SK-N-SH (cell line): ENCODE measurements around the gene UBE2D2. TPM values are rescaled to one million over a fixed set of nuclear protein-coding genes. Genes with fewer than 3 reads are reported as not detected.
A peak's percentile ranks its signal among the peaks of the same experiment; 100 is the strongest.
"Not testable (repeated sequence)": the region's sequence is repeated elsewhere in the genome, so short reads cannot be mapped to it uniquely, and the experiment has no call there.

Experiments used
- CTCF ChIA-PET: fragments of 300-600, 350-600 bp; formaldehyde crosslinking; extraction: SDS; loops from one replicate; lab custom pipeline; 2021; lab: Yijun Ruan, JAX
- POLR2A ChIA-PET: fragments of 350-600 bp; sonication (Branson Sonifier 250); formaldehyde crosslinking; extraction: SDS; loops from one replicate; lab custom pipeline; 2020; ENCODE audit warnings: antibody characterized with exemption, inconsistent platforms; lab: Yijun Ruan, JAX
- DNase-seq: peaks from one replicate; pipeline ENCODE4 v3.0.0; 2012
- H2AFZ ChIP-seq: fragments of 200-600 bp; sonication (generic); 2 replicates; pipeline ENCODE4 v1.8.1; 2016; ENCODE audit warnings: antibody characterized with exemption, mild to moderate bottlenecking, low read depth
- H3F3A ChIP-seq: fragments of 200-600 bp; sonication (generic); replicated peaks from 2 replicates; pipeline ENCODE3; 2016; ENCODE audit warnings: antibody characterized with exemption, mild to moderate bottlenecking; ENCODE audit not compliant: insufficient read depth
- H3K27ac ChIP-seq, 2 experiments: fragments of 200-500 bp in 1 of 2; fragments of 200-600 bp in 1 of 2; sonication (Bioruptor generic) in 1 of 2; sonication (generic), shearing (Covaris generic) in 1 of 2; 2 replicates each; pipeline versions ENCODE4 v1.5.1 to v1.6.1; 2014 to 2016; ENCODE audit warnings: low read depth in 2 of 2, inconsistent platforms in 1 of 2, low read length in 1 of 2, mild to moderate bottlenecking in 1 of 2, mixed read lengths in 1 of 2
- H3K27me3 ChIP-seq: fragments of 200-600 bp; sonication (generic), shearing (Covaris generic); 2 replicates; pipeline ENCODE4 v1.6.1; 2016; ENCODE audit warnings: mixed run types; ENCODE audit not compliant: insufficient read depth
- H3K36me3 ChIP-seq, 2 experiments: fragments of 200-500 bp in 1 of 2; fragments of 200-600 bp in 1 of 2; sonication (Bioruptor generic) in 1 of 2; sonication (generic) in 1 of 2; replicated peaks in 1 of 2; 2 replicates each; pipeline versions ENCODE3 to v1.5.1; 2014 to 2016; ENCODE audit warnings: low read length in 1 of 2, mild to moderate bottlenecking in 1 of 2; ENCODE audit not compliant: insufficient read depth in 2 of 2, control insufficient read depth in 1 of 2
- H3K4me1 ChIP-seq, 2 experiments: fragments of 200-500 bp in 1 of 2; fragments of 200-600 bp in 1 of 2; sonication (Bioruptor generic) in 1 of 2; sonication (generic), shearing (Covaris generic) in 1 of 2; 2 replicates each; pipeline versions ENCODE4 v1.5.1 to v1.6.1; 2014 to 2016; ENCODE audit warnings: low read depth in 1 of 2, low read length in 1 of 2, mixed run types in 1 of 2; ENCODE audit not compliant: insufficient read depth in 2 of 2, control insufficient read depth in 1 of 2
- H3K4me2 ChIP-seq: fragments of 200-600 bp; sonication (generic), shearing (Covaris generic); 2 replicates; pipeline ENCODE4 v1.6.1; 2017; ENCODE audit warnings: mixed run types
- H3K4me3 ChIP-seq, 2 experiments: fragments of 200-500 bp in 1 of 2; fragments of 200-600 bp in 1 of 2; sonication (Bioruptor generic) in 1 of 2; sonication (generic), shearing (Covaris generic) in 1 of 2; 2 replicates each; pipeline versions ENCODE4 v1.5.1 to v1.8.1; 2014 to 2016; ENCODE audit warnings: low read depth in 2 of 2, inconsistent platforms in 1 of 2, low read length in 1 of 2, mild to moderate bottlenecking in 1 of 2, mixed read lengths in 1 of 2, moderate library complexity in 1 of 2
- H3K79me2 ChIP-seq: fragments of 200-600 bp; sonication (generic); 2 replicates; pipeline ENCODE4 v1.8.1; 2017; ENCODE audit warnings: mild to moderate bottlenecking; ENCODE audit not compliant: insufficient read depth
- H3K9ac ChIP-seq: fragments of 200-600 bp; sonication (generic); 2 replicates; pipeline ENCODE4 v1.6.1; 2017; ENCODE audit warnings: mixed run types
- H3K9me2 ChIP-seq: fragments of 200-600 bp; sonication (generic); 2 replicates; pipeline ENCODE4 v1.6.1; 2017; ENCODE audit warnings: mixed run types
- H3K9me3 ChIP-seq: fragments of 200-600 bp; sonication (generic); 2 replicates; pipeline ENCODE4 v1.6.1; 2017; ENCODE audit warnings: mixed run types, mild to moderate bottlenecking, moderate library complexity
- H4K20me1 ChIP-seq: fragments of 200-600 bp; sonication (generic); 2 replicates; pipeline ENCODE4 v1.6.1; 2017; ENCODE audit warnings: mild to moderate bottlenecking, mixed run types; ENCODE audit not compliant: insufficient read depth
- CTCF ChIP-seq: fragments of 200-600 bp; sonication (generic); IDR thresholded peaks from 2 replicates; pipeline ENCODE4 v1.6.1; 2017; ENCODE audit warnings: antibody characterized with exemption, mild to moderate bottlenecking, moderate library complexity
- EP300 ChIP-seq, 2 experiments: IDR thresholded peaks; 2 replicates each; pipeline versions ENCODE4 v1.4.0 to v1.6.1; 2012; ENCODE audit warnings: borderline replicate concordance in 1 of 2, low read depth in 1 of 2, low read length in 1 of 2
- MAX ChIP-seq: IDR thresholded peaks from 2 replicates; pipeline ENCODE4 v1.4.0; 2012; ENCODE audit warnings: low read depth
- MXI1 ChIP-seq: IDR thresholded peaks from 2 replicates; pipeline ENCODE4 v1.6.1; 2012; ENCODE audit warnings: mild to moderate bottlenecking, low read depth, low read length, improper control_type of control experiment
- NRF1 ChIP-seq: IDR thresholded peaks from 2 replicates; pipeline ENCODE4 v1.6.1; 2012; ENCODE audit warnings: low read depth, mild to moderate bottlenecking, low read length
- RAD21 ChIP-seq: IDR thresholded peaks from 2 replicates; pipeline ENCODE4 v1.6.1; 2012; ENCODE audit warnings: mild to moderate bottlenecking, low read length
- SMC3 ChIP-seq: IDR thresholded peaks from 2 replicates; pipeline ENCODE4 v1.6.1; 2012; ENCODE audit warnings: low read depth, low read length, improper control_type of control experiment
- USF2 ChIP-seq: fragments of 150-350 bp; IDR thresholded peaks from 2 replicates; pipeline ENCODE4 v1.6.1; 2017; ENCODE audit warnings: antibody characterized with exemption, low read length, low read depth, borderline replicate concordance
- whole genome bisulfite sequencing: methylation state at CpG from one replicate; pipeline ENCODE4 v1.1.6; 2017; ENCODE audit warnings: low lambda C conversion rate; 5-methylcytosine and 5-hydroxymethylcytosine counted together
- polyA plus RNA-seq, 3 experiments: library from polyadenylated mRNA; depleted of rRNA; stranded (reverse); fragments of >200 nt; gene quantifications; 2 replicates each; pipeline ENCODE4 v1.2.3, GENCODE V29; 2012
- TF ChIP-seq, protein P1 (sequence below): IDR thresholded peaks from 2 replicates; pipeline ENCODE4 v1.6.1; 2012; ENCODE audit warnings: mild to moderate bottlenecking, low read depth, low read length, moderate library complexity
- TF ChIP-seq, protein P2 (sequence below): IDR thresholded peaks from 2 replicates; pipeline ENCODE4 v1.4.0; 2012; ENCODE audit warnings: low read depth, borderline replicate concordance
- TF ChIP-seq, protein P3 (sequence below): IDR thresholded peaks from 2 replicates; pipeline ENCODE4; 2012

UBE2D2 gene
- polyA plus RNA-seq, 1 of the 3 experiments (the other 2 are of a cell fraction), result 24.5 TPM

- no peaks in the 10 kb centered on the region for H4K20me1 ChIP-seq
- peaks cover 8% of the 10 kb centered on the region for H3F3A ChIP-seq
- H3K4me3 ChIP-seq, result no peak overlapping the region
- H3K4me1 ChIP-seq, result peaks cover 3 to 4% of the 10 kb centered on the region in 2 experiments; a peak in 1 of 4 replicates
- no peaks in the 10 kb centered on the region for H3K36me3 ChIP-seq
- no peaks in the 10 kb centered on the region for H3K9me3 ChIP-seq
- no peak for TF ChIP-seq EP300 (IDR thresholded peaks at IDR 0.05; ENCODE audit: borderline replicate concordance in 1 of 2, low read depth in 1 of 2, low read length in 1 of 2)
- TF ChIP-seq, protein P1, sequence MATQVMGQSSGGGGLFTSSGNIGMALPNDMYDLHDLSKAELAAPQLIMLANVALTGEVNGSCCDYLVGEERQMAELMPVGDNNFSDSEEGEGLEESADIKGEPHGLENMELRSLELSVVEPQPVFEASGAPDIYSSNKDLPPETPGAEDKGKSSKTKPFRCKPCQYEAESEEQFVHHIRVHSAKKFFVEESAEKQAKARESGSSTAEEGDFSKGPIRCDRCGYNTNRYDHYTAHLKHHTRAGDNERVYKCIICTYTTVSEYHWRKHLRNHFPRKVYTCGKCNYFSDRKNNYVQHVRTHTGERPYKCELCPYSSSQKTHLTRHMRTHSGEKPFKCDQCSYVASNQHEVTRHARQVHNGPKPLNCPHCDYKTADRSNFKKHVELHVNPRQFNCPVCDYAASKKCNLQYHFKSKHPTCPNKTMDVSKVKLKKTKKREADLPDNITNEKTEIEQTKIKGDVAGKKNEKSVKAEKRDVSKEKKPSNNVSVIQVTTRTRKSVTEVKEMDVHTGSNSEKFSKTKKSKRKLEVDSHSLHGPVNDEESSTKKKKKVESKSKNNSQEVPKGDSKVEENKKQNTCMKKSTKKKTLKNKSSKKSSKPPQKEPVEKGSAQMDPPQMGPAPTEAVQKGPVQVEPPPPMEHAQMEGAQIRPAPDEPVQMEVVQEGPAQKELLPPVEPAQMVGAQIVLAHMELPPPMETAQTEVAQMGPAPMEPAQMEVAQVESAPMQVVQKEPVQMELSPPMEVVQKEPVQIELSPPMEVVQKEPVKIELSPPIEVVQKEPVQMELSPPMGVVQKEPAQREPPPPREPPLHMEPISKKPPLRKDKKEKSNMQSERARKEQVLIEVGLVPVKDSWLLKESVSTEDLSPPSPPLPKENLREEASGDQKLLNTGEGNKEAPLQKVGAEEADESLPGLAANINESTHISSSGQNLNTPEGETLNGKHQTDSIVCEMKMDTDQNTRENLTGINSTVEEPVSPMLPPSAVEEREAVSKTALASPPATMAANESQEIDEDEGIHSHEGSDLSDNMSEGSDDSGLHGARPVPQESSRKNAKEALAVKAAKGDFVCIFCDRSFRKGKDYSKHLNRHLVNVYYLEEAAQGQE, result no peak
- no peak overlapping the region for H2AFZ ChIP-seq
- ChIA-PET POLR2A (interaction anchor here (0.7 to 2.2 kb wide), 3 partner anchors 74 to 90 kb away, joined by 3 to 7 read pairs (median 7); partner anchors contain the start of gene DNAJC18), CTCF (interaction anchor here (0.6 to 13.0 kb wide), 34 partner anchors 10 to 252 kb away, joined by 3 to 324 read pairs (median 4); partner anchors contain the start of genes DNAJC18, PROB1 and SPATA24)
- H3K9ac ChIP-seq, result no peak overlapping the region
- H3K9me2 ChIP-seq, result no peaks in the 10 kb centered on the region
- no peak for DNase-seq
- no peaks in the 10 kb centered on the region for H3K27me3 ChIP-seq
- H3K27ac ChIP-seq, result no peak overlapping the region
- H3K79me2 ChIP-seq, result no peaks in the 10 kb centered on the region
- no peak overlapping the region for H3K4me2 ChIP-seq
- WGBS, result 79% methylated on average over 6 of the region's 6 CpGs
These were observed 48.3 kb upstream of the UBE2D2 start for GRCh38 chr5:139512786-139513390.

GRCh38 chr5:139513434-139513833, 47.7 kb upstream of the UBE2D2 start:
- not testable (repeated sequence) for H3K4me1 ChIP-seq, H3F3A ChIP-seq, H3K4me3 ChIP-seq, H2AFZ ChIP-seq, H3K27me3 ChIP-seq, H3K9me2 ChIP-seq, H4K20me1 ChIP-seq, H3K4me2 ChIP-seq, H3K9ac ChIP-seq, H3K27ac ChIP-seq, H3K9me3 ChIP-seq, H3K79me2 ChIP-seq, H3K36me3 ChIP-seq
- DNase-seq, result peak; percentile 77
- ChIA-PET CTCF (interaction anchor here (0.6 to 13.0 kb wide), 37 partner anchors 10 to 252 kb away, joined by 3 to 324 read pairs (median 4); partner anchors contain the start of genes DNAJC18, PROB1 and SPATA24), POLR2A (interaction anchor here (0.7 to 2.2 kb wide), 3 partner anchors 74 to 91 kb away, joined by 3 to 7 read pairs (median 7); partner anchors contain the start of gene DNAJC18)
- WGBS, result 76% methylated on average over 5 of the region's 5 CpGs
- TF ChIP-seq USF2 (peak; percentile 35; the same call in 1 of the 2 replicates), RAD21 (peak; percentile 90), NRF1 (0 out of 2 replicates have a peak, but pooled peaks have one; percentile 8), CTCF (peak; percentile 81), MAX (peak; percentile 79; the same call in 1 of the 2 replicates), MXI1 (peak; percentile 83), SMC3 (peak; percentile 99)
- TF ChIP-seq, protein P2, sequence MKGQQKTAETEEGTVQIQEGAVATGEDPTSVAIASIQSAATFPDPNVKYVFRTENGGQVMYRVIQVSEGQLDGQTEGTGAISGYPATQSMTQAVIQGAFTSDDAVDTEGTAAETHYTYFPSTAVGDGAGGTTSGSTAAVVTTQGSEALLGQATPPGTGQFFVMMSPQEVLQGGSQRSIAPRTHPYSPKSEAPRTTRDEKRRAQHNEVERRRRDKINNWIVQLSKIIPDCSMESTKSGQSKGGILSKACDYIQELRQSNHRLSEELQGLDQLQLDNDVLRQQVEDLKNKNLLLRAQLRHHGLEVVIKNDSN, result peak; percentile 68
- TF ChIP-seq, protein P3, sequence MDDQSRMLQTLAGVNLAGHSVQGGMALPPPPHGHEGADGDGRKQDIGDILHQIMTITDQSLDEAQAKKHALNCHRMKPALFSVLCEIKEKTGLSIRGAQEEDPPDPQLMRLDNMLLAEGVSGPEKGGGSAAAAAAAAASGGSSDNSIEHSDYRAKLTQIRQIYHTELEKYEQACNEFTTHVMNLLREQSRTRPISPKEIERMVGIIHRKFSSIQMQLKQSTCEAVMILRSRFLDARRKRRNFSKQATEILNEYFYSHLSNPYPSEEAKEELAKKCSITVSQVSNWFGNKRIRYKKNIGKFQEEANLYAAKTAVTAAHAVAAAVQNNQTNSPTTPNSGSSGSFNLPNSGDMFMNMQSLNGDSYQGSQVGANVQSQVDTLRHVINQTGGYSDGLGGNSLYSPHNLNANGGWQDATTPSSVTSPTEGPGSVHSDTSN, result peak; percentile 65
